Islet precursor cell (in vitro differentiated cells): ENCODE measurements around the gene POTEJ.
"Not testable (repeated sequence)": the region's sequence is repeated elsewhere in the genome, so short reads cannot be mapped to it uniquely, and the experiment has no call there.

ENCODE experiments used
- DNase-seq: peaks from one replicate; pipeline ENCODE4 v3.0.0-alpha.2; 2018

POTEJ gene

DNA sequence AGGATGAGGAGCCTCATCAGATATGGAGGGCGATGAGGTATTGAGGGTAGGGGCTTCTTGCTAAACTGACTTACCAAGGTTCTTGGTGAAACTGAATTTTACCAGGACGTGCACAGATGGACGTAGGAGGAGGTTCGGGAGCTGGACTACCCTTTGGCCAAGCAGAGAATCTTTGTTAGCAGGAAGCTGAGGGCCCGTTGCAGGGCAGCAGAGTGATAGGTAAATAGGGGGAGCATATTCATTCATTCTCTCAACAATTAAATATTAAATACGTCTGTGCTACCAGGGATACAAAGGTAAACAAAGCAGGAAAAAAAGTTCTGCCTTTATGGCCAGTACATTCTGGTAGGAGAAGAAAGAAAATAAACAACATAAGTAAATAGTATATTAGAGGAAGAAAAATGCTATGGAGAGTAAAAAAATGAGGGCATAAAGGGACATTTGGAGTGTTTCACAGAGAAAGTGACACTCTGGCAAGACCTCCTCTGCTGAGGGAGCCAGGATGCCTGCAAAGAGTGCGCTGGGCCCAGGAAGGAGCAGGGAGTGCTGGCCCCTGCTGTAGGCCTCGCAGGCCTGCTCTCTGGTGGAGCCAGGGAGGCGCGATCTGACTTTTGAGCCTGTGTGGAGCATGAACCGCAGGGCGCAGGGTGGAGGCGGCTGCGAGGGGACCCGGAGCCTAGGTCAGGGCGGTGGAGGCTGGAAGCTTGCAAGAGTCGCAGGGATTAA lies 2.8 kb upstream of the POTEJ start:
- not testable (repeated sequence) for DNase-seq

DNA sequence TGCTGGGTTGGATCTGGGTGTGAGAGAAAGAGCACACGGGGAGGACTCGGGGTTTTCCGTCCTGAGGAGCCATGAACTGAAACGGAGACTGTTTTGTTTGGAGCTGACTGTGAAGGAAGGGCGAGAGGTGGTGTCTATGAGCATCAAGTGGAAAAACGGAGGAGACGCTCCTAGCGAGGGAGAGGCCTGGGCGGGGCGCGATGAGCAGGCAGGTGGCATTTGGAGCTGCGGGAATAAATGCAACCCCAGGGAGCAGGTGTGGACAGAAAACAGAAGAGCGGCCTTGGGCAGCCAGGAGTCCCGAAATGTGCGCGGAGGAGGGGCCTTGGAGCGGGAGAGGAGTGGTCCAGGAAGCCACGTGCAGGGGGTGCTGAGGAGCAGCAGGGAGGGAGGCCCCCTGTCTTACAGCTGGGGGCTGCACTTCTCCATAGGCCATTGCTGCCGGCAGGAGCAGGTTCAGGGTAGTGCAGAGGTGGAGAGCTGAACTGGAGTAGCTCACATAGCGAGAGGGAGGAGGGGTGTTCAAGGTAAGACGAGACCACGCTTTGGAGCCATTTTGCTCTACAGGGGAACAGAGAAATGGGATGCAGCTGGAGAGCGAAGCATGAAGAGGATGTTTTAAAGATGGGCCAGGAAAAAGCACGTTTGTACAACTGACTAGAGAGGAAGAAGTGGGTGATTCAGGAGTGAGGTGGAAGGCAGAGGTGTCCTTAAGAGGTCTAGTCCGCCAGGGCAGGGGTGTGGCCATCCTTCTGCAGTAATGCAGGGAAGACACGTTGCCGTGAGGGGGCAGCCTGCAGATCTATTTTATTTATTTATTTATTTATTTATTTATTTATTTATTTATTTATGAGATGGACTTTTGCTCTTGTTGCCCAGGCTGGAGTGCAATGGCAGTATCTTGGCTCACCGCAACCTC lies 2.0 kb upstream of the POTEJ start:
- DNase-seq = not testable (repeated sequence)

DNA sequence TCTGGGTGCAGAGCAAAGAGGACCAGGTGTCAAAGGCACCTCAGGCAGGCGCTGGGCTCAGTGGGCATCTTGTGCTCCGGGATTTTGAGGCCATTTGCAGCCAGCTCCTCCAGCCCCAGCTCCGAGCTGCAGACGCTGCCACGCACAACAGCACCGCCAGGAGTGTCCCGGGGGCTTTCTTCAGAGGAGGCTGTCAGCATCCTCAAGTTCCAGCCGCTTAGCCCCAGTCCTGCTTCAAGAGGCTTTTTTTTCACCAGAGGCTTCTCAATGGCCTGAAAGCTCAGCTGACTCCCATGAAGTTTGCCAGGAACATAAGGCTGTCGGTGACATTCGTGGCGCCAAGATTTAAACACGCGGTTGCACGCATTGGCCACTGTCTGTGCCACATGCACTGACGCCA lies 754 bp upstream of the POTEJ start:
- DNase-seq = peak; percentile 26

DNA sequence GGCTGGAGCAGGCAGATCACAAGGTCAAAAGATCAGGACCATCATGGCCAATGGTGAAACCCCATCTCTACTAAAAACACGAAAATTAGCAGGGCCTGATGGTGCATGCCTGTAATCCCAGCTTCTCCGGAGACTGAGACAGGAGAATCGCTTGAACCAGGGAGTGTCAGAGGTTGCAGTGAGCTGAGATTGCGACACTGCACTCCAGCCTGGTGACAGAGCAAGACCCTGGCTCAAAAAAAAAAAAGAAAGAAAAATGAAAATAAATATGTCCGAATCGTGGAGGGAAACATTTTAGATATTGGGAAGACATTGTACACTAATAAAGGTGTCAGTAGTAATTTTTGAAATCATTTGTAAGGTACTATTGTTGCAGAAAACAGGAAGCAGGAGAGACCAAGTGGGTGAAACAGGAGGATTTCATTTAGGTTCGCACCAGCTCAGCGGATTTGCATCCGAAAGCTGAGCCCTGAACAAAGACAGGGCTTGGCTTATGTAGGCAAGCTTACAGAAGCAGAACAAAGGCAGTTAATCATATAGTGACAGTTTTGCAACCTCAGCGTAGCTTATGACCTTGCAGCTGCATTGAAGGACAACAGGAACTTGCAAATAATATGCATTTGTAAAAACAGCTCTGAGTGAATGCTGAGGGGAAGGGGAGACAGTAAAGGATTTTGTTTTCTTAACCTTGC lies 17.7 kb downstream of the POTEJ start:
- not testable (repeated sequence) for DNase-seq

DNA sequence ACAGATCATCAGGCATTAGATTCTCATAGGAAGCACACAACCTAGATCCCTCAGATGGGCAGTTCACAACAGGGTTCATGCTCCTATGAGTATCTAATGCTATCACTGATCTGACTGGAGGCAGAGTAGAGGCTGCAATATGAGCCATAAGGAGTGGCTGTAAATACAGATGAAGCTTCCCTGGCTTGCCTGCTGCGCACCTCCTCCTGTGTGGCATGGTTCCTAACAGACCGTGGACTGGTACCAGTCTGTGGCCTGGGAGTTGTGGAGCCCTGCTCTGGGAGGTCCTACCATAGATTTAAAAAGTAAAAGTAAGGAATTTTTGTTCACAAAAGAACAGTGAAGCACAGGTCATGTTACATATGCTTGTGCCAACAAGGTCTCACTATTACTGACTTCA lies 27.7 kb downstream of the POTEJ start:
- DNase-seq = not testable (repeated sequence)

DNA sequence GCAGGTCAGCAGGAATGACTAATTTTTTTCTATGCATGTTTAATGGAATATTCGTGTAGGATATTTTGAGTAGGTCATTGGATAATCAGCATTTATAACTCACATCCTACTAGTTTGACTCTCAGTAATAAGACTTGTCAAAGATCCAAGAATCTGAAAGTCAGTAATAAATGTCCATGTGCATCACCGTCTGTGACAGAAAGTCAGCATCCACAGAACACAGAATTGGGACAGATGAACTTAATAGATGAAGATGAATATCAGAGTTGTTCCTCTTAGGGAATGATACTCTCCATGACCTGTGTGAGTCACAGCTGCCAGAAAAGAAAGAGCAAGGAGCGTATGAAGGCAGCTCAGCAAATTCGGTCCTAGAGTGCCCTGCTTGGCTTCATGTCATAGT lies 30.4 kb downstream of the POTEJ start:
- DNase-seq = not testable (repeated sequence)

DNA sequence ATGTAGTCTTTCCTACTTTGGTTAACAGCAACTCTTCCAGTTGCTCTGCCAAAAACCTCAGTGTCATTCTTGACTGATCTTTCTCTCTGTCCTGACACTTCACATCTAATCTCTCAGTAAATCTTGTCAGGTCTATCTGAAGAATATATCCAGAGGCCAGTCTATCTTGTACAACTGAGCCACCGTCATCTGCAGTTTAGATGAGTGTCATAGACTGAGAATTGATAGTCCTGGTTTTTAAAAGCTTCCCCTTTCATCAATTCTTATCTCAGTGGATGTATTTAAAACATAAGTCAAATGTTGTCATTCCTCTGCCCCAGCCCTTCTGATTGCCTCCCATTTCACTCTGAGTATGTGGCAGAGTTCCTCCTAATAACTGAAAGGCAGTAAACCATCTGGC lies 38.0 kb downstream of the POTEJ start:
- DNase-seq = not testable (repeated sequence)

DNA sequence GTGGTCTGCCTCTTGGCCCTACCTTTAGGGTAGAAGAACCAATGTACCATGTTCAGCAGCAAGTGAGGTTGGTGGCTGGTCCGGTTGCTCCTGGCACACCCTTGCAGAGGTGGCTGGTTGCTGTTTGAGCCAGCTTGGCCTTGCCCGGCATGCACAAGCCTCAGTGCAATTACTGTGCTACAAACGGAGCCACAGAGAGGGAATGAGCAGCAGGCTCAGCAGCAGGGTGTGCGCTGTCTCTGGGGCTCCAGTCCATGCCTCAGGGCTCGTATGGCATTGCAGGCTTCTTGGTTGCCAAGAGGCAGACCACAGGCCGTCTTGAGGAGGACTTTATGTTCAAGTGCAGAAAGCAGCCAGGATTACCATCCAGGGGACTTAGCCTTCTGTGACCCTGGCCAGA lies 53.3 kb downstream of the POTEJ start:
- peak; percentile 28 for DNase-seq

DNA sequence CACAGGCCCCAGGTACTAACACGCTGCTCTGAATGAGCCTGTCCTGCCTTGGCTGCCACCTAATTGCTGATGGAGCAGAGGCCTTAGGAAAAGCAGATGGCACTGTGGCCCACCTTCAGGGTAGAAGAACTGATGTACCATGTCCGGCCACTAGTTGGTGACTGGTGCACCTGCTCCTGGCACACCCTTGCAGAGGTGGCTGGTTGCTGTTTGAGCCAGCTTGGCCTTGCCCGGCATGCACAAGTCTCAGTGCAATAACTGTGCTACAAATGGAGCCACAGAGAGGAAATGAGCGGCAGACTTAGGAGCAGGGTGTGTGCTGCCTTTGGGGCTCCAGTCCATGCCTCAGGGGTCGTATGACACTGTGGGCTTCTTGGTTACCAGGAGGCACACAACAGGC lies 54.4 kb downstream of the POTEJ start:
- DNase-seq = not testable (repeated sequence)

DNA sequence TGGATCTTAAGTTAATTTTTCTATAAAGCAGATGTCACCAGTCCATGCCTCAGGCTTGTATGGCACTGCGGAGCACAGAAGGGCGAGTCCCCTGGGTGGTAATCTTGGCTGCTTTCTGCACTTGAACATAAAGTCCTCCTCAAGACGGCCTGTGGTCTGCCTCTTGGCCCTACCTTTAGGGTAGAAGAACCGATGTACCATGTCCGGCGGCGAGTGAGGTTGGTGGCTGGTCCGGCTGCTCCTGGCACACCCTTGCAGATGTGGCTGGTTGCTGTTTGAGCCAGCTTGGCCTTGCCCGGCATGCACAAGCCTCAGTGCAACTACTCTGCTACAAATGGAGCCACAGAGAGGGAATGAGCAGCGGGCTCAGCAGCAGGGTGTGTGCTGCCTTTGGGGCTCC lies 56.3 kb downstream of the POTEJ start:
- peak; percentile 17 for DNase-seq

DNA sequence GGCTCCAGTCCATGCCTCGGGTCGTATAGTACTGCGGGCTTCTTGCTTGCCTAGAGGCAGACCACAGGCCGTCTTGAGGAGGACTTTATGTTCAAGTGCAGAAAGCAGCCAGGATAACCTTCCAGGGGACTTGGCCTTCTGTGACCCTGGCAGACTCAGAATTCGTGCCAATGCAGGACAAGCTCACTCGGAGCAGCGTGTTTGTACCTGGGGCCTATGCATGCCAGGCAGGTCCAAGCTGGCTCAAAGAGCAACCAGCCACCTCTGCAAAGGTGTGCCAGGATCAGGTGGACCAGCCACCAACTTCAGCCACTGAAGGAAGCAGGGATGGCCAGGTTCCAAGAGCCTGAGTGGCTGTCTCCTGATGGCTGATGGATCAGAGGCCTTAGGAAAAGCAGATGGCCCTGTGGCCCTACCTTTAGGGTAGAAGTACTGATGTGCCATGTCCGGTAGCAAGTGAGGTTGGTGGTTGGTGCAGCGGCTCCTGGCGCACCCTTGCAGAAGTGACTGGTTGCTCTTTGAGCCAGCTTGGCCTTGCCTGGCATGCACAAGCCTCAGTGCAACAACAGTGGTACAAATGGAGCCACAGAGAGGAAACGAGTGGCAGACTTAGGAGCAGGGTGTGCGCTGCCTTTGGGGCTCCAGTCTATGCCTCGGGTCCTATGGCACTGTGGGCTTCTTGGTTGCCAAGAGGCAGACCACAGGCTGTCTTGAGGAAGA lies 58.9 kb downstream of the POTEJ start:
- DNase-seq = peak; percentile 27

DNA sequence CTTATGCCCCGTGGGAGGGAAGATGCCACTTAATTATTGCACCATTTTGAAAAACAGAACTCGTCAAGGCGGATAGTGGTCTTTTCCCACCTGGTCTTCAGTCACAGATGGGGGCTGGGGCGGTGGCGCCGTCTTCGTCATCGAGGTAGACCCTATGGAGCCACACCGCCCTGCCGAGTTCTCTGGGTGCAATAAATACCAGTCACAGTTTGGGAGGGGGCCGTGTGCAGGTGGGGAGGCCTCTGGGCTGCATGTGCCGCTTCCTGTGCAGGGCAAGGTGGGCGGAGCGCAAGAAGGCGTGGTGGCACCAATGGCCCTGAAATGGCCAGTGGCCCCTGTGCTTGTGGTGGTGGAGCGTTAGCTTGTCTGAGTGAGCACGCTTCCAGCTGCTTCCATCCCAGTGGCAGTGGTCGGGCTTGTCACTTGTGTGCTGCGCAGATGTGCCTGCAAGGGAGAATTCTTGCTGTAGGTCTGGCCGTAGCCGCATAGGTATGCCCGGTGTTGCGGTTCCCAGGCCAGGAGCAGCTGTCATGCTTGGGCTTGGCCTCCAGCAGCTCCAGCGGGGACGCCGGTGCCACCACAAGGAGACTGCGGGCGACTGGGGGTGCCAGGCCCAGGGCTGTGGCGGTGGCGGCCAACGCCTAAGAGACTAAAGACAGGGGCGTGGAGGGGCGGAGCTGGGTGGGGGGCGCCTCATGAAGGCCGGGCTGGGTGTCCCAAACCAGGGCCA lies 81.0 kb downstream of the POTEJ start:
- not testable (repeated sequence) for DNase-seq

DNA sequence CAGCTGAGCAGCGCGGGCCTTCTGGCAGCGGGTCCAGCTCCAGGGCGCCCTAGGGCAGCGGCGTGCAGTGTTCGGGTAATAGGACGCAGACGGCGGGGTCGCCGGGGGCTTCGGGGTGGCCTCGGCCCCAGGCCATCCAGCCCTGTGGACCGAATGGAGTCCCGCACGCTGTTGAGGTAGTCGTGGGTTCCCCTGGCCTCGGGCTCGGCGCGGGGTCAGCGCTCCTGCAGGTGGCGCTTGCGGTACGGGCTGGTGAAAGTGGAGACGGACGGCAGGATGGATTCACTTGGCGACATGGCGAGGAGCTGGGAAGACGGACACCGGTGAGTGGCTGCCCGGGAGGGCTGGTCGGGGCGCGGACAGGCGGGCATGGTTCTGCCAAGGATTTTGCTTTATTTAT lies 82.2 kb downstream of the POTEJ start:
- peak; percentile 86 for DNase-seq

DNA sequence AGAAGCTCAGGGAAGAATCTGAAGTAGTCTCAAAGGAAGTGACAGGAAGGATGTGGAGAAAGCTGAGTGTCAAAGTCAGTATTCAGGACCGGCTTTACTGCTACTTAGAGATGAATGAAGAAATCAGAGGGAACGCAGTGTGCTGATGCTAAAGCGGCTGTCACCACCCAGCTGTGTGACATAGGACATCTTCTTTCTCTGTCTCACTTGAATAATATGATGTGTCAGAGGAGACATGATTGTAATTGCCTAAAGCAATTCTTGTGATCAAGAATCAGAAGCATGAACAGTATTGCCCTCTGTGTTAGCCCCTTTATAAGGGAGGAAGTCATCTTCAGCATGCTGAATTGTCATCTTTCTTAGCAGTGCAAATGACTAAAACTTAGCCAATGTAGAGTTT lies 92.0 kb downstream of the POTEJ start:
- DNase-seq = not testable (repeated sequence)
